ENCODE measurements around the gene COL27A1. TPM values are rescaled to one million over a fixed set of nuclear protein-coding genes. Genes with fewer than 3 reads are reported as not detected.

Gene COL27A1
- total and polyA plus RNA-seq, 2 experiments from 2014 or later: 44.6 to 47.0 TPM

DNA sequence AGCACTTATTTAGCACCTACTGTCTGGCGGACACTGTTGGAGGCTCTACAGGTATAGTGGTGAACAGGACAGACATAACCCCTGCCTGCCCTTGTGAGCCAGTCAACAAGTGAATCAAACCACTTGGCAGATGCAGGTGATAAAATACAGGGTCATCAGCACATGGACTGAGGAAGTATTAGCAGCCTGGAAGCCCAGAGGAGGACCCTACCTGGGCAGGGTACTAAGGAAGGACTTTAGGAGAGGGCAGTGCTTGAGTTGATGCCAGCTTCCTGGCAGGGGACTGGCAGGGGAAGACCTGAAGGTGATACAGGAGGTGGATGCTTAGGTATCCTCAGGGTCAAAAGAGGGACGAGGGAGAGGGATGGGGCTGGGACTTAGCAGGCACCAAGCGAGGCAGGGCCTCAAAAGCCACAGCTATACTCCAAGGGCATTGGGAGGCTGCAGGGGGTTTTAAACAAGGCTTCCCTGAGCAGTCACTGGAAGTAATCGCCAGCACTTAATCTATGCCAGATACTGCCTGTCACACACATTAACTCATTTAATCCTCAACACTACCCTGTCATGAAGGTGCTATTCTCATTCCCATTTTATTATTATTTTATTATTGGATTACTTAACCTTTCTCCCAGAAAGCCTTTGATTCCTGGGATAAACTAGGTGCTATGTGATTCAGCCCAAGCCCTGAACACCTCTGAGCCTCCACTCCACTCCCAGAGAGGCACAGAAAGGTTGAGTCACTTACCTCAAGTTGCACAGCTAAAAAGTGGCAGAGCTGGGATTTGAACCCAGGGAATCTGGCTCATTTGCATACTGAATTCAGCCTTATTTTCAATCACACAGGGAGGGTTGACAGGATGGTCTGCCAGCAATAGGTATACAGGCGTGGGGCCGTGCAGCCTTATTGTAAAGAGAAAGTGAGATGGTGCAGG lies 103.8 kb downstream of the COL27A1 start:
- H3K36me3 ChIP-seq (replicated peaks; ENCODE audit: insufficient read depth, low read depth): no peaks in the 10 kb centered on the region
- WGBS (ENCODE audit: low lambda C conversion rate, missing lambda C conversion rate): 79% methylated on average over 6 of the region's 6 CpGs
- H3K4me3 ChIP-seq: no peak overlapping the region
- H3K4me1 ChIP-seq (ENCODE audit: insufficient read depth): peaks cover 10% of the 10 kb centered on the region
- TF ChIP-seq EZH2 (IDR thresholded peaks at IDR 0.05; ENCODE audit: borderline replicate concordance): no peak
- TF ChIP-seq, protein P1, sequence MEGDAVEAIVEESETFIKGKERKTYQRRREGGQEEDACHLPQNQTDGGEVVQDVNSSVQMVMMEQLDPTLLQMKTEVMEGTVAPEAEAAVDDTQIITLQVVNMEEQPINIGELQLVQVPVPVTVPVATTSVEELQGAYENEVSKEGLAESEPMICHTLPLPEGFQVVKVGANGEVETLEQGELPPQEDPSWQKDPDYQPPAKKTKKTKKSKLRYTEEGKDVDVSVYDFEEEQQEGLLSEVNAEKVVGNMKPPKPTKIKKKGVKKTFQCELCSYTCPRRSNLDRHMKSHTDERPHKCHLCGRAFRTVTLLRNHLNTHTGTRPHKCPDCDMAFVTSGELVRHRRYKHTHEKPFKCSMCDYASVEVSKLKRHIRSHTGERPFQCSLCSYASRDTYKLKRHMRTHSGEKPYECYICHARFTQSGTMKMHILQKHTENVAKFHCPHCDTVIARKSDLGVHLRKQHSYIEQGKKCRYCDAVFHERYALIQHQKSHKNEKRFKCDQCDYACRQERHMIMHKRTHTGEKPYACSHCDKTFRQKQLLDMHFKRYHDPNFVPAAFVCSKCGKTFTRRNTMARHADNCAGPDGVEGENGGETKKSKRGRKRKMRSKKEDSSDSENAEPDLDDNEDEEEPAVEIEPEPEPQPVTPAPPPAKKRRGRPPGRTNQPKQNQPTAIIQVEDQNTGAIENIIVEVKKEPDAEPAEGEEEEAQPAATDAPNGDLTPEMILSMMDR (IDR thresholded peaks at IDR 0.05; ENCODE audit: poor library complexity): no peak
- TF ChIP-seq EZH2phosphoT487 (IDR thresholded peaks at IDR 0.05; ENCODE audit: low read depth, severe bottlenecking, unreplicated experiment): no peak
- no peak overlapping the region for H3K27ac ChIP-seq
- H2AFZ ChIP-seq: no peak overlapping the region
- no peaks in the 10 kb centered on the region for H4K20me1 ChIP-seq (ENCODE audit: insufficient read depth, poor library complexity, severe bottlenecking)
- no peak for DNase-seq (ENCODE audit: low spot score)
- H3K4me2 ChIP-seq: no peak overlapping the region
- no peaks in the 10 kb centered on the region for H3K9me2 ChIP-seq (replicated peaks; ENCODE audit: insufficient read depth)
- no peaks in the 10 kb centered on the region for H3K27me3 ChIP-seq
- no peaks in the 10 kb centered on the region for H3K79me2 ChIP-seq
- H3K9me3 ChIP-seq (ENCODE audit: low read depth): no peaks in the 10 kb centered on the region

DNA sequence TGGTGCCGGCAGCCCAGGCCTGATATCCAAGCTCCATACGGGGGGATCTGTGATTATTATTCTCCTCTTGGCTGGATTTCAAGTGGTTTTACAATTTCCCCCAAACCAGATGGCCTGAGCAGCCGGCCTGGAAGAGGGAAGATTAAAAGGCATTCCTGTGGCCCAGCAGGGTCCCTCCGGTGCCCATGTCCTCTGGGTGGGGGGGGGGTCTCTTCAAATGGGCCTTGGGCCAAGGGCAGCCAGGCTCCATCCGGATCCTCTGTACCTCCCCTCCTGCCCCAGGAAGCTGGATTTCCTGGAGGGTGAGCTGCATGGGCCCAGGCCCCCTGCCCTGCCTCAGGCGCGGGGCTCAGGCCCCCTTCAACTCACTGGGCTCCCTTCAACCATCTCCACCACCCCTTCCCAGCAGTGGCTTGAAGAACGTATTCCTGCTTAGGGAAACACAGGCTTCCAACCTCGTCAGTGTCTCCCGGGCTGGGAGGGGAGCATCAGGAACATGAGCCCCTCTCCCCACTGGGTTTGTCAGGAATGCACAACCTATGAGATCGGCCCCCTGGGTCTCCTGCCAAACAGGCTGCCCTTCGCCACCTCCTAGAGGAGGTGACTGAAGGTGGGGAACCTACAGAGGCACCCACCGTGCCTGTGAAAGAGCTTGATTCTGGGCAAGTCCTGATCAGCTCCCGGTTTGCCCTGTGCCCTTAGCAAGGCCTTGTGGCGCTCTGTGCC lies 104.6 kb downstream of the COL27A1 start:
- Histone ChIP-seq H3K4me2 (no peak overlapping the region), H3K9me2 (replicated peaks; ENCODE audit: insufficient read depth) (no peaks in the 10 kb centered on the region), H3K79me2 (no peaks in the 10 kb centered on the region), H3K9me3 (ENCODE audit: low read depth) (no peaks in the 10 kb centered on the region), H3K4me3 (no peak overlapping the region), H3K36me3 (replicated peaks; ENCODE audit: insufficient read depth, low read depth) (no peaks in the 10 kb centered on the region), H3K27ac (peak overlapping the region; percentile 51), H2AFZ (no peak overlapping the region), H3K4me1 (ENCODE audit: insufficient read depth) (peaks cover 10% of the 10 kb centered on the region), H3K27me3 (no peaks in the 10 kb centered on the region), H4K20me1 (ENCODE audit: insufficient read depth, poor library complexity, severe bottlenecking) (no peaks in the 10 kb centered on the region)
- 59% methylated on average over 13 of the region's 15 CpGs for WGBS (ENCODE audit: low lambda C conversion rate, missing lambda C conversion rate)
- no peak for TF ChIP-seq EZH2phosphoT487 (IDR thresholded peaks at IDR 0.05; ENCODE audit: low read depth, severe bottlenecking, unreplicated experiment)
- TF ChIP-seq, protein P1 (IDR thresholded peaks at IDR 0.05; ENCODE audit: poor library complexity): no peak
- TF ChIP-seq EZH2 (IDR thresholded peaks at IDR 0.05; ENCODE audit: borderline replicate concordance): no peak
- DNase-seq (ENCODE audit: low spot score): no peak

DNA sequence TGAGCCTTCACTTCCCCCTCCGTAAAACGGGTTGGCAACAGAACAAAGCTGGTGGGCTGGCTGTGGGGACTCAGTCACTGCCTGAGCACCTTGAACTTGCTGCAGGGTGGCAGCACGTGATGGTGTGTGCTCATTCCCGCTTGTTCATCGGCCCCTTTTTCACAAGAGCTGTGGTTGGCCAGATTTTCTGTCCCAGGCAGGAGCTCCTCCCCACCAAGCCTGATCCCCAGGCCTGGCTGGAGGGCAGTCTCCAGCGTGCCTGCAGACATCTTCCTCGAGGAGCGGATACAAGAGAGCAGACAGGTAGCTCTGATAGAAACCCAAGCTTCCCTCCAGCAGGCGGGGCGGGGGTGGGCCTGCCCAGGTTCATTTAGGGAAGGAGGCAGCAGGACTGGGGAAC lies 105.7 kb downstream of the COL27A1 start:
- Histone ChIP-seq H2AFZ (no peak overlapping the region), H3K9me3 (ENCODE audit: low read depth) (no peaks in the 10 kb centered on the region), H3K27ac (no peak overlapping the region), H3K27me3 (no peaks in the 10 kb centered on the region), H3K4me1 (ENCODE audit: insufficient read depth) (peaks cover 10% of the 10 kb centered on the region), H3K36me3 (replicated peaks; ENCODE audit: insufficient read depth, low read depth) (no peaks in the 10 kb centered on the region), H3K79me2 (no peaks in the 10 kb centered on the region), H3K4me2 (no peak overlapping the region), H3K4me3 (no peak overlapping the region), H3K9me2 (replicated peaks; ENCODE audit: insufficient read depth) (no peaks in the 10 kb centered on the region), H4K20me1 (ENCODE audit: insufficient read depth, poor library complexity, severe bottlenecking) (no peaks in the 10 kb centered on the region)
- TF ChIP-seq EZH2phosphoT487 (IDR thresholded peaks at IDR 0.05; ENCODE audit: low read depth, severe bottlenecking, unreplicated experiment): no peak
- TF ChIP-seq, protein P1 (IDR thresholded peaks at IDR 0.05; ENCODE audit: poor library complexity): no peak
- 76% methylated on average over 8 of the region's 10 CpGs for WGBS (ENCODE audit: low lambda C conversion rate, missing lambda C conversion rate)
- DNase-seq (ENCODE audit: low spot score): no peak
